Endometrium (tissue), 2 donors: ENCODE measurements around the gene LZTR1.

Experiments used
- FAIRE-seq: peaks from 2 replicates; lab custom pipeline; 2012; peaks lifted over from hg19 to GRCh38; lab: Jason Lieb, UNC
- donor health status: control.
- donor health status: control.

Gene LZTR1

GRCh38 chr22:20980938-20981722 lies 967 bp upstream of the LZTR1 start:
- FAIRE-seq = no peak

- no peak for FAIRE-seq
Measured at GRCh38 chr22:20982563-20982882, 426 bp downstream of the LZTR1 start.

GRCh38 chr22:20983081-20983771 lies 1.1 kb downstream of the LZTR1 start:
- no peak for FAIRE-seq

GRCh38 chr22:20985720-20986119 lies 3.6 kb downstream of the LZTR1 start:
- FAIRE-seq = no peak

- no peak for FAIRE-seq
Measured at GRCh38 chr22:20986365-20986764, 4.3 kb downstream of the LZTR1 start.

GRCh38 chr22:20987375-20987774 lies 5.3 kb downstream of the LZTR1 start:
- FAIRE-seq = no peak

- FAIRE-seq = no peak
Measured at GRCh38 chr22:20988573-20989322, 6.7 kb downstream of the LZTR1 start.

- no peak for FAIRE-seq
Measured at GRCh38 chr22:20989323-20990138, 7.4 kb downstream of the LZTR1 start.

GRCh38 chr22:20990184-20991180 lies 8.4 kb downstream of the LZTR1 start:
- FAIRE-seq = no peak

GRCh38 chr22:20991252-20992055 lies 9.4 kb downstream of the LZTR1 start:
- FAIRE-seq = no peak

GRCh38 chr22:20992056-20992442 lies 10.0 kb downstream of the LZTR1 start:
- no peak for FAIRE-seq

- FAIRE-seq = no peak
Measured at GRCh38 chr22:20992456-20993303, 10.6 kb downstream of the LZTR1 start.

GRCh38 chr22:20993304-20994127 lies 11.4 kb downstream of the LZTR1 start:
- FAIRE-seq = no peak

GRCh38 chr22:20994128-20994901 lies 12.2 kb downstream of the LZTR1 start:
- FAIRE-seq = no peak

GRCh38 chr22:20994902-20995241 lies 12.8 kb downstream of the LZTR1 start:
- FAIRE-seq = no peak

GRCh38 chr22:20995329-20996030 lies 13.4 kb downstream of the LZTR1 start:
- FAIRE-seq = no peak

GRCh38 chr22:20996031-20996410 lies 13.9 kb downstream of the LZTR1 start:
- FAIRE-seq = no peak
